B cell (primary cell): ENCODE results near the gene PAK3. TPM values are rescaled to one million over a fixed set of nuclear protein-coding genes. Genes with fewer than 3 reads are reported as not detected.

Experiments
- ATAC-seq: fragments of 200-7000 bp; cut with Tn5 transposase; one replicate; pipeline ENCODE4 v1.10.0; 2021; ENCODE audit warnings: low read depth, mild to moderate bottlenecking, moderate number of reproducible peaks, moderate library complexity
- CTCF ChIA-PET: fragments of 350-600 bp; sonication (Branson Sonifier 250); formaldehyde crosslinking; loops from one replicate; lab custom pipeline; 2021; ENCODE audit warnings: antibody characterized with exemption, inconsistent platforms; lab: Charles Lee
- POLR2A ChIA-PET: fragments of 350-600 bp; sonication (Branson Sonifier 250); formaldehyde crosslinking; loops from one replicate; lab custom pipeline; 2021; ENCODE audit warnings: antibody characterized with exemption; lab: Charles Lee
- DNase-seq: peaks from one replicate; pipeline ENCODE4 v3.0.0; 2013
- H2AFZ ChIP-seq: 2 replicates; pipeline ENCODE4 v1.6.1; 2012; ENCODE audit warnings: mild to moderate bottlenecking, low read depth, low read length; ENCODE audit not compliant: insufficient read depth, poor library complexity, severe bottlenecking
- H3K27ac ChIP-seq, 2 donors: 1 replicate in 1 of 2; 2 replicates in 1 of 2; pipeline ENCODE4 v1.5.1; 2012 to 2013; ENCODE audit warnings: low read length in 2 of 2, mild to moderate bottlenecking in 2 of 2, moderate library complexity in 1 of 2
- H3K27me3 ChIP-seq, 4 experiments: fragments of 200-600 bp in 1 of 4; sonication (generic) in 1 of 4; replicated peaks in 1 of 4; 1 replicate in 2 of 4; 2 replicates in 2 of 4; pipeline versions ENCODE4 v1.6.1 to v1.7.0; 2013 to 2016; ENCODE audit warnings: low read length in 3 of 4, mild to moderate bottlenecking in 2 of 4, mixed read lengths in 1 of 4, moderate library complexity in 1 of 4; ENCODE audit not compliant: insufficient read depth in 4 of 4, control insufficient read depth in 3 of 4; ENCODE audit errors: control extremely low read depth in 1 of 4
- H3K36me3 ChIP-seq, 2 experiments: replicated peaks in 1 of 2; 1 replicate in 1 of 2; 2 replicates in 1 of 2; pipeline versions ENCODE4 v1.6.1 to v1.7.1; 2013; ENCODE audit warnings: low read length in 1 of 2; ENCODE audit not compliant: insufficient read depth in 2 of 2, control insufficient read depth in 1 of 2; ENCODE audit errors: control extremely low read depth in 1 of 2, extremely low read depth in 1 of 2
- H3K4me1 ChIP-seq, 2 donors: fragments of 200-600 bp in 1 of 2; sonication (generic) in 1 of 2; 1 replicate in 1 of 2; 2 replicates in 1 of 2; pipeline versions ENCODE4 v1.5.1 to v1.6.1; 2013 to 2017; ENCODE audit warnings: low read length in 2 of 2; ENCODE audit not compliant: control insufficient read depth in 2 of 2, insufficient read depth in 2 of 2
- H3K4me2 ChIP-seq: replicated peaks from 2 replicates; pipeline ENCODE3; 2012; ENCODE audit warnings: mild to moderate bottlenecking, low read depth, low read length; ENCODE audit not compliant: poor library complexity, severe bottlenecking
- H3K4me3 ChIP-seq, 5 experiments: fragments of 200-600 bp in 1 of 5; sonication (generic) in 1 of 5; 1 replicate in 3 of 5; 2 replicates in 2 of 5; pipeline versions ENCODE4 v1.5.1 to v1.7.0; 2011 to 2016; ENCODE audit warnings: low read length in 4 of 5, mild to moderate bottlenecking in 4 of 5, low read depth in 2 of 5, control low read depth in 1 of 5, moderate library complexity in 1 of 5; ENCODE audit not compliant: insufficient read depth in 1 of 5; ENCODE audit errors: control extremely low read depth in 1 of 5, extremely low read depth in 1 of 5
- H3K79me2 ChIP-seq: fragments of 200-600 bp; sonication (generic); one replicate; pipeline ENCODE4 v1.6.0; 2016; ENCODE audit warnings: low read length; ENCODE audit not compliant: control insufficient read depth, insufficient read depth
- H3K9ac ChIP-seq: fragments of 200-600 bp; sonication (generic); 2 replicates; pipeline ENCODE4 v1.6.1; 2017; ENCODE audit warnings: mild to moderate bottlenecking, low read length, moderate library complexity
- H3K9me3 ChIP-seq, 3 donors: one replicate each; pipeline versions ENCODE4 v1.6.1 to v1.7.1; 2013; ENCODE audit warnings: low read length in 2 of 3; ENCODE audit not compliant: control insufficient read depth in 2 of 3, insufficient read depth in 1 of 3; ENCODE audit errors: control extremely low read depth in 1 of 3
- H4K20me1 ChIP-seq: 2 replicates; pipeline ENCODE4 v1.6.0; 2012; ENCODE audit warnings: mild to moderate bottlenecking, low read length; ENCODE audit not compliant: insufficient read depth, control insufficient read depth, poor library complexity, severe bottlenecking
- H3K27ac Mint-ChIP-seq: one replicate; pipeline ENCODE4 v1.8.0; 2021; ENCODE audit warnings: mixed read lengths
- H3K27me3 Mint-ChIP-seq: one replicate; pipeline ENCODE4 v1.8.0; 2021; ENCODE audit warnings: mixed read lengths
- H3K4me1 Mint-ChIP-seq: one replicate; pipeline ENCODE4 v1.8.0; 2021; ENCODE audit warnings: mixed read lengths
- H3K4me3 Mint-ChIP-seq: one replicate; pipeline ENCODE4 v1.8.0; 2021; ENCODE audit warnings: mixed read lengths
- H3K9me3 Mint-ChIP-seq: one replicate; pipeline ENCODE4 v1.8.0; 2022; ENCODE audit warnings: mixed read lengths; ENCODE audit not compliant: insufficient read depth
- CTCF ChIP-seq: fragments of 200-600 bp; IDR thresholded peaks from one replicate; pipeline ENCODE4 v1.8.0; 2022; ENCODE audit warnings: antibody characterized with exemption, mild to moderate bottlenecking
- EZH2 ChIP-seq: IDR thresholded peaks from 2 replicates; pipeline ENCODE4 v1.6.1; 2012; ENCODE audit warnings: borderline replicate concordance, low read depth, mild to moderate bottlenecking, moderate library complexity, low read length; ENCODE audit not compliant: insufficient read depth, poor library complexity, severe bottlenecking
- WGBS: methylation state at CpG from one replicate; pipeline ENCODE4 v1.1.5; 2013; ENCODE audit warnings: missing lambda C conversion rate; ENCODE audit not compliant: insufficient coverage; 5-methylcytosine and 5-hydroxymethylcytosine counted together
- intact Hi-C: fragments of 100-400 bp; cut with micrococcal nuclease; formaldehyde crosslinking; loops from one replicate; pipeline ENCODE4 v1.10.0; 2022
- polyA plus RNA-seq: library from polyadenylated mRNA; depleted of rRNA; stranded (reverse); fragments of >200 nt; gene quantifications from 2 replicates; pipeline ENCODE4 v1.2.3, GENCODE V29; 2012
- total RNA-seq, 2 donors: library from RNA; stranded (reverse); fragments of 120-200 nt in 1 of 2; gene quantifications; 1 replicate in 1 of 2; 2 replicates in 1 of 2; pipeline versions ENCODE4 v1.2.3 to v1.2.4, GENCODE V29; 2013 to 2022

Gene PAK3
- total and polyA plus RNA-seq, 2 donors (not counting 1 experiment from before 2014, with no cell fraction given): 0.17 TPM; not detected in 1

DNA sequence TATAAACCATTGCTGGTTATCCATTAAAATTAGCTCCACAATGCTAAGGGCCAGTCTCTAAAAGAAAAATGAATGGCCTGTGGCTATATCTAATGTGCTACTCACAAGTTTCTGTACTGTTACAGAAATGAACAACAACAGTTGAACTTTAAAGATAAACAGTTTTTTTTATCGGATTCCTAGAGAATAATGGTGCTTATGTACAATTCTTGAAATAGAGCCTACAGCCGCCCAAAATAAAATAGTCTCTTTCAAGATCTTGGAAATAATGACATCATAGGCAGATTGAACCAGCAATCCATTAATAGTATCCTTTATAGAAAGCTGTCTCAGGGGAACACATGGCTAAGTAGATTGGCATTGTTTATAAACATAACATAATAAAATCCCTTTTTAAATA, 23.4 kb downstream of the PAK3 start:
- POLR2A ChIA-PET: no interaction called here
- Mint-ChIP-seq H3K27ac (no peak overlapping the region), H3K27me3 (no peaks in the 10 kb centered on the region), H3K4me3 (no peak overlapping the region), H3K9me3 (no peaks in the 10 kb centered on the region), H3K4me1 (peaks cover 7% of the 10 kb centered on the region)
- CTCF ChIA-PET: no interaction called here
- no peak overlapping the region for H3K4me2 ChIP-seq
- no peak overlapping the region for H3K27ac ChIP-seq
- WGBS: no CpG with 5 or more reads among the region's 2 CpGs
- H2AFZ ChIP-seq: no peak overlapping the region
- no peak for DNase-seq
- no peaks in the 10 kb centered on the region for H3K9me3 ChIP-seq
- TF ChIP-seq EZH2 (no peak), CTCF (no peak)
- no peaks in the 10 kb centered on the region for H3K36me3 ChIP-seq
- no peak for ATAC-seq
- H3K4me1 ChIP-seq: no peaks in the 10 kb centered on the region
- H3K9ac ChIP-seq: no peak overlapping the region
- no peaks in the 10 kb centered on the region for H3K79me2 ChIP-seq
- H3K4me3 ChIP-seq: no peak overlapping the region
- H3K27me3 ChIP-seq: no peaks in the 10 kb centered on the region
- no peaks in the 10 kb centered on the region for H4K20me1 ChIP-seq
- intact Hi-C loops: no loop called here

- peak overlapping the region in 1 of 2 donors; percentile 32 for H3K27ac ChIP-seq
- Mint-ChIP-seq H3K4me1 (peaks cover 7% of the 10 kb centered on the region), H3K9me3 (no peaks in the 10 kb centered on the region), H3K4me3 (peak overlapping the region; percentile 83), H3K27ac (peak overlapping the region; percentile 26), H3K27me3 (no peaks in the 10 kb centered on the region)
- no peak for ATAC-seq
- H3K9ac ChIP-seq: peak overlapping the region; percentile 59
- peak overlapping the region in 4 of 5 experiments; percentile 23 to 55 (median 47) for H3K4me3 ChIP-seq
- intact Hi-C loops: no loop called here
- ChIA-PET POLR2A (no interaction called here), CTCF (no interaction called here)
- TF ChIP-seq EZH2 (no peak), CTCF (no peak)
- H4K20me1 ChIP-seq: no peaks in the 10 kb centered on the region
- H3K4me2 ChIP-seq: peak overlapping the region; percentile 59
- no CpG with 5 or more reads among the region's 6 CpGs for WGBS
- no peaks in the 10 kb centered on the region for H3K9me3 ChIP-seq
- peak; percentile 9 for DNase-seq
- H3K79me2 ChIP-seq: no peaks in the 10 kb centered on the region
- no peaks in the 10 kb centered on the region for H3K4me1 ChIP-seq
- peak overlapping the region; percentile 49 for H2AFZ ChIP-seq
- no peaks in the 10 kb centered on the region for H3K36me3 ChIP-seq
- H3K27me3 ChIP-seq: no peaks in the 10 kb centered on the region
Observed at GRCh38 chrX:111123125-111123524, 27.1 kb downstream of the PAK3 start.
